HUDEP-2 (cell line): Measurements from ENCODE around the gene HOXC11.

Experiments
- DNase-seq, 76 experiments: peaks; one replicate each; lab custom pipeline; 2025; ENCODE audit not compliant: unreplicated experiment in 76 of 76; lab: John Stamatoyannopoulos, UW

HOXC11 gene

GRCh38 chr12:53941750-53942149 is 31.2 kb upstream of the HOXC11 start:
- DNase-seq, result no peak

DNA sequence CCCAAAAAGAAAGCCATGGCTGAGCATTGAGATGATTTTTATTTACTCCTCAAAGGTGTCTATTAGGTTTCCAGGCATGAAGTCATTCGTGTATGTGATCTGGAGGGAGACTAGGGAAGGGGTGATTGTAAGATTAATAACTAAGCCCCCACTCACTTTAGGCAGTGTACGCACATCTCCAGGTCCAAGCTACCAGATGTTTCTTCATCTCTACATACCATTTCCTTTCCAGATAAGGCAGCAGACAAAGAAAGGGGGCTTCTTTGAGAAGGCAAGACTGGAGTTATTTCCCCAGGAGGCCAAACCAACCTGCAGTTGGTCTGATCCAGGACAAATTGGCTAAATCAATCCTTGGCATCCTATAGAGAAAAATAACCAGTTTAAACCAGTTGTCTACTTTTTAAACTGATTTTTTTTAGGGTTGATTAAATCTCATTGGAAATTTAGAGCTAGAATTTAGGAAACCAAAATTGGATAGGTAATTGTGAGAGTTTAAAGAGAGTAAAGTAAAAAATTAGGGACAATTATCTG is 30.4 kb upstream of the HOXC11 start:
- DNase-seq, result no peak

DNA sequence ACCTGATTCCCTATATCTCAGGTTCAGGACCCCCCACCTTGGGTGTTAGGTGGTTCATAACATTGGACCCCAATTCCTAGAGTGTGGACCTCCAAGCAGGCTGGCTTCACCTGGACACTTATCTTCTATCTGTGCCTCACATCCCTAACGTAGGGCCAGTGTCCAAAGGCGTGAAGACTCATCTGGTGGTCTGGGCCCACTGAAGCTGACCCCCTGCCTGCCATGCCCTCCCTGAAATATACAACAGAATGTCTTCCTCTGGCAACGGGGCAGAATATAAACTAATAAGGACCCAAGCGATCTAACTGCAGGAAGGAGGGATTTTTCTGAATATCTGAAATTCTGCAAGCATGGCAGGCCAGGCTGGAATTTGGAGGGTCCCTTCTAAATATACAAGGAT is 28.7 kb upstream of the HOXC11 start:
- DNase-seq, result no peak

GRCh38 chr12:53944907-53945847 is 27.7 kb upstream of the HOXC11 start:
- DNase-seq, result peak in 5 of 76 experiments; percentile 1 to 7 (median 3)

GRCh38 chr12:53947743-53948142 is 25.2 kb upstream of the HOXC11 start:
- no peak for DNase-seq

DNA sequence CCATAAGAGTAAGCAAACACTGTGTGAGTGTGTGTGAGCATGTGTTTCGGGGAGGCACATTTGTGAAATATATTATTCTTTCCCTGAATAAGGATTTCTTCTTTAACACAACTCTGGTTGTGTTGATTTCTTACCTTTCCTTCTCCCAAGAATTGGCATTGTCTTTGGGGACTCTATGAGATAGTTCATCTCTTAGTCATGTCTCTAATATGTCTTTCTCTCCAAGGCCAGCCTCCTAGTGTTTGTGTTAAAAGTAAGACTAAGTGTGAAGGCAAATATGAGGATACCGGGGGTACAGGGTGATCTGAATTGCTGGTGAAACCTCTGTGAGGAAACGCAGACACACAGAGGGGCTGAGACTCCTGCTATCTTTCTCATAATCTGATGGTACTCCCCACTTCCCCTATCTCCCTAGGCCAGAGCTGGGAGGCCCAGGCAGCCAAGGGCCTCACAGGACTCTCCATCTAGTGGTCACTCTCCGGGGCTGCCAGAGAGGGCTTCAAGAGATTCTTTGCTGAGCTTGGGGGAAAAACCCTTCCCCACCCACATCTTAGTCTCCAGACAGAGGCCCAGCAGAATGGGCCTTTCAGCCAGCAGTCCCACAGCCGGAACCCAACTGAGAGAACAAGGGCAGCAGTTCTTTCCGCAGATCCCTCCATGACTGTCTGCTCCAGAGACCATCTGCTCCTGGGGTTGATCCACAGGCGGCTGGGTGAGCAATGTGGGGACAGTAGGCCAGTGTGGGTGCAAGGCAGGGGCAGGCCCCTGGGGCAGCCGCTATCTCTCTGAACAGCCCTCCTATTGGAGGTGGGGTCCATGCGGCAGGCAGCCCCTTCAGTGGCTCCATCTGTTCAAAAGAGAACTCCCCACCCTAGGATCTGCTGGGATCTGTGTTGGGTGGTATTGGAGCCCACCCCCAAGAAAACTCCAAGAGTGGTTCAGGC is 24.0 kb upstream of the HOXC11 start:
- peak in 13 of 76 experiments; percentile 3 to 32 (median 12) for DNase-seq

DNA sequence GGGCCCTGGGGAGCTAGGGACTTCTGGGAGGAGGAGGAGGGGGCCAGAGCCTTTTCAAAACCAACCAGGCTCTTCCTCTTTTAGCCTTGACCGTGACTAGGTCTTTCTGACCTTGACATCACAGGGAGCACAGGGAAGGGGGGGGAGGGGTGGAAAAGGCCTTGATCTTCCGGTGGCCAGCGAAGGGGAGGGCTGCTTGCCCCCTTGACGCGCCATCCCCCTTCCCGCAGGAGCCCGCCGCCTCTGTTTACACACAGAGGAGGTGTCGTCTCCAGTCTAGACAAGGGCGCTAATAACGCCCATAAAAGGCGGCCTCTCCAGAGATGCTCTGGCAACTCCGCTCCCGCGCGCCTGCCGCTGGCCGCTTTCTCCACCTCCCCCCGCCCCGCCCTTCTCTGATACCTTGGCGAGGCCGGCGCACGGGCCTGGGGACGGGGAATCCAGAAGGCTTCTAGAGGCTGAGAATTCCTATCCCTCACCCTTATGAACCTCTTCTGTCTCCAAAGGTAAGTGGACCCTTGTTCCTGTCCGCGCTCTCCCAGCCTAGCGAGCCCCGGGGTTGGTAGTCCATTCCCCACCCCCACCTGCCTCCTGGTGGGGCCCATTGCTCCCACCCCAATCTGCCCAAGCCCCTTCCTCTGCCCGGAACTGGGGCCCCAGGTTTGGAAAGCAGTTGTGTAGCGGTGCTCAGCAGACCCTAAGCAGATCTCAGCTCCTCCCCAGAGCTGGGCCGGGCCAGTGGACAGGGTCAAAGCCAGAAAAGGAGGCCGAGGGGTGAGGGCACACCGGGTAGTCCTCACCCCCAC is 23.1 kb upstream of the HOXC11 start:
- DNase-seq, result no peak

GRCh38 chr12:53950437-53950773 is 22.5 kb upstream of the HOXC11 start:
- no peak for DNase-seq

DNA sequence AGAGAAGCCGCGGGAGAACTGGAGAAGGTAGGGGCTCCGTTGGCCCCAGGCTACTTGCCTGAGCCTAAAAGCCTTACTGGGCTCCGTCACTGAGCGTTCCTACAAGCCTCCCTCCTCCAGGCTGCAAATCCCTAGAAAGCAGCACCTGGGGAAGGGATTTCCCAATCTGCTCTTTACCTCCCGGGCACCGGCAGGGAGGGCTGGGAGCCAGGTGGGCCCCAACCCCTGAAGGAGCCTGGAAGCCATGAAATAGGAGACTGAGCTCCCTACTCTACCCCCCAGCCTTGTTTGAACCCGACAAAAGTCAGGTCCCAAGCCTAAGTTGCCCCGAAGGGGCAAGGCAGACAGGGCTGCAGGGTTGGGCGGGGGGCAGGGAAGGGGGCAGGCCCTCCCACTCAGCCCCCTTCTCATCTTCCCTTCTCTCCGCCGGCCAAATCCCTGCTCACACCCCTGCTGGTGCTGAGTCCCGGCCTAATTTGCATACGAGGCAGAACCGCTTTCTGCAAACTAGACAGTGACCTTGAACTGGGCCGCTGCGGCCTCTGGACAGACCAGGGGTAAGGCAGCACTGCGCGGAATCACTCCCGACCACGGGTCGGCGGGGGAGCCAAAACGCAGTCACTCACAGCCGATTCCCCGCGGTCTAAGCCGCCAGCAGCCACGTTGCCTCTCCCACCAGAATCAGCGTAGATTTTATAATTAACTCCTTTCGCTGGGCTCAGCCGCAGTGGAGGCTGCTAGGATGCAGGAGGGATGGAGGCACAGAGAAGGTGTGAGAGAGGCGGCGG is 21.9 kb upstream of the HOXC11 start:
- DNase-seq, result no peak

- DNase-seq, result no peak
Observed at GRCh38 chr12:53951577-53952334, 21.2 kb upstream of the HOXC11 start.

DNA sequence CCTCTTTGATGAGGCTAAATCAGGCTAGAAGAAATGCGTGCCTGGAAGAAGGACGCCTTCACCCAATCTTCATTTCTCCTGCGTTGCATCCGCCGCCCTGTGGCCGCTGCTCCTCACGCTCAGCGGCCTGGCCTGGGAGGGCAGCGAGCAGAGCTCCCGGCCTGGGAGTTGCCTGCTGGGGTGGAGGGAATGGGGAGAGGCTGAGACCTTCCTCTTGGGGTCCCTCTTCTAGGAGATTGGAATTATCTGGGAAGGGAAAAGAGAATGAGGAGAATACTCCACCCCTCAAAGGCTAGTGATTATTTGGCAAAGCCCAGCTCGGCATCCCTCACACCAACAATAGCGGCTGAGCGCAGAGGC is 20.6 kb upstream of the HOXC11 start:
- DNase-seq, result no peak

- no peak for DNase-seq
Observed at GRCh38 chr12:53952871-53953734, 19.8 kb upstream of the HOXC11 start.

DNA sequence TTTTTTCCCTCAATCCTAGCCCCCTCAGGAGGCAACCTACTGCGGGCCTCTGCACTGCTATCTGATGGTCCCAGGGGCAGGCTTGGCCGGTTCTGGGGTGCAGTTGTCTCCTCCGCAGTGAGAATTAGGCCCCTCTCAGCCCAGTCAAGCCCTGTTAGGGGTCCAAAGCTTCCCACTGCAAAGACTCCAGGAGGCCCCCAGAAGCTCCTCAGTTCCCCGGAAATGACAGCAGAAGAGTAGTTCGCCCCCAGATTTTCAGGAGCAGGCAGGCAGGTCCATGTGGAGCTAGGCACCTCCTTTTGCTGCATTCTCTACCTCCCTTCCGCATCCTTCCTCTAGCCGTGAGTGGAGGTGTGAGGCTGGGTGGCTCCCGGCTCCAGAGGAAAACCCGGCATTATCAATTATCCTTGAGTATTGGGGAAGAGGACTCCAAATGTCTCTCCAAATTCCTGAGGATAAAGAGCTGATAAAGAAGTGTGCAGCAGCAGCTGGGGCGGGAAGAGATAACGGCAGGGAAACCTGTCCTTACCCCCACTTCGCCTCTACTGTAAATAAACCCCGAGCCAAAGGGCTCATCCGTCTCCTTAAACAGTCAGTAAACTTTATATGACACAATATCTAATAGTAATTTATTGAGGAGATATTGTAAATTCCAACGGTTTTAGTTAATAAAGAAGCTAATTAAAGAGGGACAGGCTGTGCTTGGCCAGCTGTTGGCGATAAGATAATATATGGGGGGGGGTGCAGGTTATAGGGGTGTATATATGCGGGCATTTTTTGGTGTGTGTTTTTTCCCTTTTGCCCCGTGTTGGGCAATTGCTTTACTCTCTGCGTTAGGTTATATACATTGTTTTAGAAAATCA is 18.9 kb upstream of the HOXC11 start:
- no peak for DNase-seq

- DNase-seq, result no peak
Observed at GRCh38 chr12:53954694-53955035, 18.3 kb upstream of the HOXC11 start, which contains the start of gene HOXC12. HOXC12 (plus strand) TSS chr12:53954903; CDS start chr12:53954930, 27 bp downstream.

- DNase-seq, result no peak
Observed at GRCh38 chr12:53955036-53955775, 17.7 kb upstream of the HOXC11 start.

GRCh38 chr12:53955776-53956250 is 17.1 kb upstream of the HOXC11 start:
- DNase-seq, result no peak
